ENCODE results near the gene PRMT2. TPM values are rescaled to one million over a fixed set of nuclear protein-coding genes. Genes with fewer than 3 reads are reported as not detected.
"Not testable (repeated sequence)": the region's sequence is repeated elsewhere in the genome, so short reads cannot be mapped to it uniquely, and the experiment has no call there.

The PRMT2 gene
- total and polyA plus RNA-seq, 8 donors = 18.7 to 85.0 (median 63.9) TPM

DNA sequence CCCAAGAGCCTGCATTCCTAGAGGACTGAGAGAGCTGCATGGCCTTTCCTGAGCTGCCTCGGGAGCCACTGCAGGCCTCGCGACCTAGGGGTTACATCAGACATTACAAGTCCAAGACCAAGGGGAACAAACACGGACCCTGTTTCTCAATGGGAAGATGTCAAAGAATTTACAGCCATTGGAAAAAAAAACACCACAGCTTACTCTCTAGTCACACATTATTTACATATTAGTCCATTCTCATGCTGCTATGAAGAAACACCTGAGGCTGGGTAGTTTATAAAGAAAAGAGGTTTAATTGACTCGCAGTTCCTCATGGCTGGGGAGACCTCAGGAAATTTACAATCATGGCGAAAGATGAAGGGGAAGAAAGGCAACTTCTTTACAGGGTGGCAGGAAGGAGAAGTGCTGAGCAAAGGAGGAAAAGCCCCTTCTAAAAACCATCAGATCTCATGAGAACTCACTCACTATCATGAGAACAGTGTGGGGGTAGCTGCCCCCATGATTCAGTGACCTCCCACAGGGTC lies 8.4 kb upstream of the PRMT2 start:
- WGBS, 5 donors = 74 to 82% (median 77%) methylated on average over 6 of the region's 6 CpGs
- Histone ChIP-seq H3K27me3 (peaks cover 0 to 13% (median 0%) of the 10 kb centered on the region in 3 donors), H3K9me3 (peaks cover 7 to 23% (median 21%) of the 10 kb centered on the region in 4 donors), H3K27ac (no peak overlapping the region), H3K4me1 (peaks cover 0 to 9% (median under 1%) of the 10 kb centered on the region in 4 donors), H3K36me3 (no peaks in the 10 kb centered on the region), H3K4me3 (no peak overlapping the region)
- TF ChIP-seq POLR2AphosphoS5 (IDR thresholded peaks at IDR 0.05) (no peak), POLR2A (IDR thresholded peaks at IDR 0.05) (no peak), CTCF (IDR thresholded peaks at IDR 0.05) (no peak), EP300 (IDR thresholded peaks at IDR 0.05) (no peak)
- no peak for DNase-seq
- intact Hi-C loops (cut with DNase I; ENCODE audit: low total_unique reads) = no loop called here

GRCh38 chr21:46627726-46628125 lies 7.7 kb upstream of the PRMT2 start:
- TF ChIP-seq POLR2A (IDR thresholded peaks at IDR 0.05) (no peak), EP300 (IDR thresholded peaks at IDR 0.05) (no peak), CTCF (IDR thresholded peaks at IDR 0.05) (no peak), POLR2AphosphoS5 (IDR thresholded peaks at IDR 0.05) (no peak)
- 84 to 89% (median 85%) methylated on average over 4 of the region's 4 CpGs for WGBS, 5 donors

DNA sequence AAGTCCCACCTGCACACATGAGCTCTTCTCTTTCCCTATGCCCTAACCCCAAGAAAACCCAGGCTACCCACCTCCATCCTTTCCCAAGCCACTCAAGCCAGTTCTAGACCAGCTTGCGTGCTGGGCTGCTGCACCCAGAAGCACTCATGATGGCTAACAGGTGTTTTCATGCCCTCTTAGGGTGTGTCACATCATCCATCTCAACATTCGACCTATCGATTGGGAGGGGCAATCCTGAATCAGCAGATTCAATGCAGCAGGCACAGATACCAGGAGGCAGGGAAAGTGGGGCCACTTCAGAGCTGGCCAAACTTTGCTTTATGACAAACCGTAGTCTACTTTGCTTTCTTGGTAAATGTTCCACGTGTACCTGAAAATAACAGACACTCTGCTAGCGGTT lies 6.6 kb upstream of the PRMT2 start:
- 76 to 89% (median 80%) methylated on average over 6 of the region's 6 CpGs for WGBS, 5 donors
- TF ChIP-seq POLR2AphosphoS5 (IDR thresholded peaks at IDR 0.05) (no peak), EP300 (IDR thresholded peaks at IDR 0.05) (no peak), CTCF (IDR thresholded peaks at IDR 0.05) (no peak), POLR2A (IDR thresholded peaks at IDR 0.05) (no peak)
- no peak overlapping the region for H3K27ac ChIP-seq
- intact Hi-C loops (cut with DNase I; ENCODE audit: low total_unique reads) = no loop called here
- H3K36me3 ChIP-seq = no peaks in the 10 kb centered on the region
- H3K9me3 ChIP-seq = peaks cover 7 to 23% (median 21%) of the 10 kb centered on the region in 4 donors
- no peak for DNase-seq
- no peak overlapping the region for H3K4me3 ChIP-seq
- H3K27me3 ChIP-seq = peaks cover 0 to 13% (median 0%) of the 10 kb centered on the region in 3 donors
- H3K4me1 ChIP-seq = no peaks in the 10 kb centered on the region

More at GRCh38 chr21:46627726-46628125, 7.7 kb upstream of the PRMT2 start:
- DNase-seq = no peak
- H3K27me3 ChIP-seq = peaks cover 0 to 13% (median 0%) of the 10 kb centered on the region in 3 donors
- no peak overlapping the region for H3K4me3 ChIP-seq
- H3K4me1 ChIP-seq = peaks cover 0 to 5% (median 0%) of the 10 kb centered on the region in 4 donors
- no peak overlapping the region for H3K27ac ChIP-seq
- H3K9me3 ChIP-seq = peaks cover 7 to 23% (median 21%) of the 10 kb centered on the region in 4 donors
- intact Hi-C loops (cut with DNase I; ENCODE audit: low total_unique reads) = no loop called here
- no peaks in the 10 kb centered on the region for H3K36me3 ChIP-seq

DNA sequence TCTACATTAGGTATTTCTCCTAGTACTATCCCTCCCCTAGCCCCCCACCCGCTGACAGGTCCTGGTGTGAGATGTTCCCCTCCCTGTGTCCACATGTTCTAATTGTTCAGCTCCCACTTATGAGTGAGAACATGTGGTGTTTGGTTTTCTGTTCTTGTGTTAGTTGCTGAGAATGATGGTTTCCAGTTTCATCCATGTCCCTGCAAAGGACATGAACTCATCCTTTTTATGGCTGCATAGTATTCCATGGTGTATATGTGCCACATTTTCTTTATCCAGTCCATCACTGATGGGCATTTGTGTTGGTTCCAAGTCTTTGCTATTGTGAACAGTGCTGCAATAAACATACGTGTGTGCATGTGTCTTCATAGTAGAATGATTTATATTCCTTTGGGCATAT lies 4.6 kb upstream of the PRMT2 start:
- WGBS, 5 donors = 81 to 93% (median 90%) methylated on average over 2 of the region's 2 CpGs
- H3K36me3 ChIP-seq; DNase-seq; intact Hi-C loops (cut with DNase I; ENCODE audit: low total_unique reads); H3K27ac ChIP-seq; H3K4me3 ChIP-seq: not testable (repeated sequence)
- Histone ChIP-seq H3K27me3 (peaks cover 0 to 13% (median 0%) of the 10 kb centered on the region in 3 donors), H3K9me3 (peaks cover 1 to 11% (median 9%) of the 10 kb centered on the region in 4 donors), H3K4me1 (peaks cover 0 to 11% (median 4%) of the 10 kb centered on the region in 4 donors)

- no peak overlapping the region for H3K4me3 ChIP-seq
- H3K4me1 ChIP-seq = peaks cover 21 to 37% (median 30%) of the 10 kb centered on the region in 4 donors
- H3K27ac ChIP-seq = no peak overlapping the region
- 89 to 98% (median 95%) methylated on average over 5 of the region's 5 CpGs for WGBS, 5 donors
- H3K36me3 ChIP-seq = peaks cover 0 to 5% (median 0%) of the 10 kb centered on the region in 4 donors
- intact Hi-C loops (cut with DNase I; ENCODE audit: low total_unique reads) = no loop called here
- H3K27me3 ChIP-seq = peaks cover 0 to 4% (median 0%) of the 10 kb centered on the region in 3 donors
- DNase-seq = peak in 1 of 2 donors; percentile 22
- H3K9me3 ChIP-seq = no peaks in the 10 kb centered on the region
- TF ChIP-seq EP300 (IDR thresholded peaks at IDR 0.05) = no peak
- no peak for TF ChIP-seq CTCF (IDR thresholded peaks at IDR 0.05)
- TF ChIP-seq POLR2AphosphoS5 (IDR thresholded peaks at IDR 0.05) = no peak
- TF ChIP-seq POLR2A (IDR thresholded peaks at IDR 0.05) = no peak
Observed at GRCh38 chr21:46633566-46633965, 1.9 kb upstream of the PRMT2 start.
